PC-9 (cell line): ENCODE measurements around the gene SPRING1.

Experiments
- CTCF ChIP-seq: fragments of 200-600 bp; sonication (generic); conservative IDR thresholded peaks from 2 replicates; pipeline ENCODE4 v1.6.1; 2017; ENCODE audit warnings: mixed run types, antibody characterized with exemption, mild to moderate bottlenecking, moderate library complexity
- EZH2 ChIP-seq: fragments of 200-600 bp; sonication (generic); IDR thresholded peaks from 2 replicates; pipeline ENCODE4 v1.8.0; 2017; ENCODE audit warnings: antibody characterized with exemption, low read depth

- TF ChIP-seq CTCF (peak; percentile 19; the same call in 1 of the 2 replicates), EZH2 (no peak)
These were observed at the start of gene SPRING1, which contains the start of gene RNFT2 for GRCh38 chr12:116737774-116738657.
